ACC112 (cell line): ENCODE data around the gene FKBP1B.
"Not testable (repeated sequence)": the region's sequence is repeated elsewhere in the genome, so short reads cannot be mapped to it uniquely, and the experiment has no call there.

ENCODE experiments used
- H2AFZ ChIP-seq: fragments of 200-600 bp; sonication (generic); one replicate; pipeline ENCODE4 v1.6.0; 2017; ENCODE audit warnings: antibody characterized with exemption, low read length; ENCODE audit not compliant: unreplicated experiment
- H3K27ac ChIP-seq: fragments of 200-600 bp; sonication (generic); 2 replicates; pipeline ENCODE4 v1.5.1; 2014; ENCODE audit warnings: low read depth, mild to moderate bottlenecking, antibody characterized with exemption, low read length, moderate library complexity
- H3K27me3 ChIP-seq: fragments of 200-600 bp; sonication (generic); 2 replicates; pipeline ENCODE4 v1.6.1; 2014; ENCODE audit warnings: mild to moderate bottlenecking, antibody characterized with exemption, low read length, moderate library complexity, mixed read lengths; ENCODE audit not compliant: insufficient read depth
- H3K36me3 ChIP-seq: fragments of 200-600 bp; sonication (generic); 2 replicates; pipeline ENCODE4 v1.6.1; 2016; ENCODE audit warnings: mild to moderate bottlenecking, antibody characterized with exemption, low read length, moderate library complexity, mixed read lengths; ENCODE audit not compliant: insufficient read depth
- H3K4me1 ChIP-seq: fragments of 200-600 bp; sonication (generic); one replicate; pipeline ENCODE4 v1.6.1; 2016; ENCODE audit warnings: low read length, mixed read lengths; ENCODE audit not compliant: insufficient read depth, unreplicated experiment, control insufficient read depth
- H3K4me3 ChIP-seq: fragments of 200-600 bp; sonication (generic); 2 replicates; pipeline ENCODE4 v1.5.1; 2014; ENCODE audit warnings: mild to moderate bottlenecking, low read depth, low read length
- H3K79me2 ChIP-seq: fragments of 200-600 bp; sonication (generic); one replicate; pipeline ENCODE4 v1.6.0; 2016; ENCODE audit warnings: low read length; ENCODE audit not compliant: control insufficient read depth, unreplicated experiment, insufficient read depth

The FKBP1B gene

GRCh38 chr2:24022975-24023575 lies 26.5 kb upstream of the FKBP1B start:
- no peak overlapping the region for H2AFZ ChIP-seq
- no peak overlapping the region for H3K4me3 ChIP-seq
- no peaks in the 10 kb centered on the region for H3K36me3 ChIP-seq
- no peak overlapping the region for H3K27ac ChIP-seq
- no peaks in the 10 kb centered on the region for H3K79me2 ChIP-seq
- H3K4me1 ChIP-seq: peaks cover 8% of the 10 kb centered on the region
- no peaks in the 10 kb centered on the region for H3K27me3 ChIP-seq

- no peaks in the 10 kb centered on the region for H3K36me3 ChIP-seq
- no peak overlapping the region for H2AFZ ChIP-seq
Observed at GRCh38 chr2:24024018-24024417, 25.5 kb upstream of the FKBP1B start.

GRCh38 chr2:24024996-24025663 lies 24.4 kb upstream of the FKBP1B start:
- Histone ChIP-seq H3K4me1 (peaks cover 8% of the 10 kb centered on the region), H3K27me3 (no peaks in the 10 kb centered on the region), H3K4me3 (no peak overlapping the region), H3K36me3 (peaks cover 4% of the 10 kb centered on the region), H2AFZ (no peak overlapping the region), H3K27ac (no peak overlapping the region), H3K79me2 (no peaks in the 10 kb centered on the region)

More at GRCh38 chr2:24024018-24024417, 25.5 kb upstream of the FKBP1B start:
- H3K27ac ChIP-seq: no peak overlapping the region
- no peaks in the 10 kb centered on the region for H3K79me2 ChIP-seq
- no peak overlapping the region for H3K4me3 ChIP-seq
- H3K27me3 ChIP-seq: no peaks in the 10 kb centered on the region
- peaks cover 8% of the 10 kb centered on the region for H3K4me1 ChIP-seq

- Histone ChIP-seq H3K79me2 (no peaks in the 10 kb centered on the region), H3K4me1 (peaks cover 5% of the 10 kb centered on the region), H3K4me3 (no peak overlapping the region), H2AFZ (no peak overlapping the region), H3K27me3 (no peaks in the 10 kb centered on the region), H3K27ac (no peak overlapping the region), H3K36me3 (peaks cover 9% of the 10 kb centered on the region)
Observed at GRCh38 chr2:24026233-24026632, 23.3 kb upstream of the FKBP1B start.

- no peak overlapping the region for H2AFZ ChIP-seq
- no peak overlapping the region for H3K4me3 ChIP-seq
- H3K36me3 ChIP-seq: peaks cover 24% of the 10 kb centered on the region
- H3K79me2 ChIP-seq: peaks cover 9% of the 10 kb centered on the region
- no peaks in the 10 kb centered on the region for H3K4me1 ChIP-seq
- H3K27me3 ChIP-seq: no peaks in the 10 kb centered on the region
- H3K27ac ChIP-seq: no peak overlapping the region
Observed at GRCh38 chr2:24038786-24039499, 10.6 kb upstream of the FKBP1B start.

GRCh38 chr2:24040511-24040910 lies 9.0 kb upstream of the FKBP1B start:
- H3K4me1 ChIP-seq: no peaks in the 10 kb centered on the region
- H3K27me3 ChIP-seq: no peaks in the 10 kb centered on the region
- peaks cover 24% of the 10 kb centered on the region for H3K36me3 ChIP-seq
- no peak overlapping the region for H3K4me3 ChIP-seq
- peaks cover 15% of the 10 kb centered on the region for H3K79me2 ChIP-seq
- H3K27ac ChIP-seq: no peak overlapping the region
- no peak overlapping the region for H2AFZ ChIP-seq

- H3K79me2 ChIP-seq: peaks cover 18% of the 10 kb centered on the region
- H2AFZ ChIP-seq, H3K27me3 ChIP-seq, H3K36me3 ChIP-seq, H3K27ac ChIP-seq, H3K4me3 ChIP-seq, H3K4me1 ChIP-seq: not testable (repeated sequence)
Observed at GRCh38 chr2:24043133-24043532, 6.4 kb upstream of the FKBP1B start.

GRCh38 chr2:24045511-24046508 lies 3.7 kb upstream of the FKBP1B start:
- Histone ChIP-seq H3K4me3 (peak overlapping the region; percentile 88), H3K4me1 (peaks cover 3% of the 10 kb centered on the region), H2AFZ (no peak overlapping the region), H3K27ac (no peak overlapping the region), H3K79me2 (peaks cover 18% of the 10 kb centered on the region), H3K36me3 (no peaks in the 10 kb centered on the region), H3K27me3 (no peaks in the 10 kb centered on the region)

GRCh38 chr2:24046599-24046929 lies 3.0 kb upstream of the FKBP1B start:
- Histone ChIP-seq H3K79me2 (peaks cover 18% of the 10 kb centered on the region), H3K27me3 (no peaks in the 10 kb centered on the region), H3K27ac (no peak overlapping the region), H3K4me3 (peak overlapping the region; percentile 88), H3K4me1 (peaks cover 3% of the 10 kb centered on the region), H3K36me3 (no peaks in the 10 kb centered on the region), H2AFZ (peak overlapping the region; percentile 56)

GRCh38 chr2:24046930-24047702 lies 2.4 kb upstream of the FKBP1B start, which contains the start of gene WDCP:
Gene WDCP (minus strand): TSS chr2:24047391. CDS start chr2:24039494, 7,897 bp downstream.
- Histone ChIP-seq H3K4me1 (peaks cover 3% of the 10 kb centered on the region), H3K79me2 (peaks cover 18% of the 10 kb centered on the region), H3K36me3 (no peaks in the 10 kb centered on the region), H3K27me3 (no peaks in the 10 kb centered on the region), H3K27ac (no peak within 1 kb of the TSS), H2AFZ (peak within 1 kb of the TSS; percentile 77), H3K4me3 (peak within 1 kb of the TSS; percentile 88)
